Measurements from ENCODE around the gene DCHS1.
"Not testable (repeated sequence)": the region's sequence is repeated elsewhere in the genome, so short reads cannot be mapped to it uniquely, and the experiment has no call there.

The DCHS1 gene, protein sequence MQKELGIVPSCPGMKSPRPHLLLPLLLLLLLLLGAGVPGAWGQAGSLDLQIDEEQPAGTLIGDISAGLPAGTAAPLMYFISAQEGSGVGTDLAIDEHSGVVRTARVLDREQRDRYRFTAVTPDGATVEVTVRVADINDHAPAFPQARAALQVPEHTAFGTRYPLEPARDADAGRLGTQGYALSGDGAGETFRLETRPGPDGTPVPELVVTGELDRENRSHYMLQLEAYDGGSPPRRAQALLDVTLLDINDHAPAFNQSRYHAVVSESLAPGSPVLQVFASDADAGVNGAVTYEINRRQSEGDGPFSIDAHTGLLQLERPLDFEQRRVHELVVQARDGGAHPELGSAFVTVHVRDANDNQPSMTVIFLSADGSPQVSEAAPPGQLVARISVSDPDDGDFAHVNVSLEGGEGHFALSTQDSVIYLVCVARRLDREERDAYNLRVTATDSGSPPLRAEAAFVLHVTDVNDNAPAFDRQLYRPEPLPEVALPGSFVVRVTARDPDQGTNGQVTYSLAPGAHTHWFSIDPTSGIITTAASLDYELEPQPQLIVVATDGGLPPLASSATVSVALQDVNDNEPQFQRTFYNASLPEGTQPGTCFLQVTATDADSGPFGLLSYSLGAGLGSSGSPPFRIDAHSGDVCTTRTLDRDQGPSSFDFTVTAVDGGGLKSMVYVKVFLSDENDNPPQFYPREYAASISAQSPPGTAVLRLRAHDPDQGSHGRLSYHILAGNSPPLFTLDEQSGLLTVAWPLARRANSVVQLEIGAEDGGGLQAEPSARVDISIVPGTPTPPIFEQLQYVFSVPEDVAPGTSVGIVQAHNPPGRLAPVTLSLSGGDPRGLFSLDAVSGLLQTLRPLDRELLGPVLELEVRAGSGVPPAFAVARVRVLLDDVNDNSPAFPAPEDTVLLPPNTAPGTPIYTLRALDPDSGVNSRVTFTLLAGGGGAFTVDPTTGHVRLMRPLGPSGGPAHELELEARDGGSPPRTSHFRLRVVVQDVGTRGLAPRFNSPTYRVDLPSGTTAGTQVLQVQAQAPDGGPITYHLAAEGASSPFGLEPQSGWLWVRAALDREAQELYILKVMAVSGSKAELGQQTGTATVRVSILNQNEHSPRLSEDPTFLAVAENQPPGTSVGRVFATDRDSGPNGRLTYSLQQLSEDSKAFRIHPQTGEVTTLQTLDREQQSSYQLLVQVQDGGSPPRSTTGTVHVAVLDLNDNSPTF (N-terminal part only)

DNA sequence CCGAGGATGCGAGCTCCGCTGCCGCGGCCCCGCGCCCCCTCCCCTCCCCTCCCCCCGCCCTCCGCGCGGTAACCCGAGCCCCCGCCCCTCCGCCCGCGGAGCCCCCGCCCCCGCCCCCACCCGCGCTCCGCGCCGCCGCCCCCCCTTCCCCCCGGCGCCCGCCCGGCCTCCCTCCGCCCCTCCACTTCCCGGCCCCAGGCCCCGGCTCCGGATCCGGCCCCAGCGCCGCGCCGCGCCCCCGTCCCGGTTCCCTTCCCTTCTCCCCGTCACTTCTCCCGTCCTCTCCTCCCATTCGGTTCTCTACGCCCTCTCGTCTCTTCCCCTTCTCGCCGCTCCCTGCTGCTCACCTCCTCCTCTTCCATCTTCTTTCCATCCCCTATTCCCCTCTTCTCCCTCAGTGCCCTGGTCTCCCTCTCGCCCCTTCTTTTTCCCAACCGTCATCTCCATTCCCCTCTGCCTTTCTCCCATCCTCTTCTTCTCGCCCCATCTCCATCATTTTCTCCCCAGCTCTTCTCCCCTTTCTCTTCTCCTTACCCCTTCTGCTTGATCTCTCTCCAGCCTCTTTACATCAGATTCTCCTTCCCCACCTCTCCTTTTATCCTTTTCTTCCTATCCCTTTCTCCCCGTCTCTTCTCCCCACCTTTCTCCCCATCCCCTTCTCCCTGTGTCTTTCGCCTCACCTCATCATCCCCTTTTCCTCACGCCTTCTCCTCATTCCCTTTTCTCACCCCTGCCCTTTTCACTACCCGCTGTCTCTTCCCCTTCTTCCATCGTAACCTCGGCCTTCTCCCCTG, at the start of gene DCHS1:
DCHS1 (minus strand) TSS at position 20 of the 794 bp plus-strand sequence. CDS start 14,196 bp downstream, outside the sequence.
- no peak for DNase-seq (ENCODE audit: low spot score)

GRCh38 chr11:6703247-6704063, 47.8 kb upstream of the DCHS1 start:
- DNase-seq (ENCODE audit: low spot score) = no peak

More for the DNA sequence above, at the start of gene DCHS1:
- TF ChIP-seq CTCF (IDR thresholded peaks at IDR 0.05; ENCODE audit: extremely low read depth, missing control alignments) = no peak

GRCh38 chr11:6701955-6702354, 46.3 kb upstream of the DCHS1 start:
- DNase-seq (ENCODE audit: low spot score) = not testable (repeated sequence)

More at GRCh38 chr11:6703247-6704063, 47.8 kb upstream of the DCHS1 start:
- TF ChIP-seq CTCF (IDR thresholded peaks at IDR 0.05; ENCODE audit: extremely low read depth, missing control alignments) = peak; percentile 28

- no peak for DNase-seq (ENCODE audit: low spot score)
- no peak for TF ChIP-seq CTCF (IDR thresholded peaks at IDR 0.05; ENCODE audit: extremely low read depth, missing control alignments)
Observed at GRCh38 chr11:6695377-6695776, 39.8 kb upstream of the DCHS1 start.

DNA sequence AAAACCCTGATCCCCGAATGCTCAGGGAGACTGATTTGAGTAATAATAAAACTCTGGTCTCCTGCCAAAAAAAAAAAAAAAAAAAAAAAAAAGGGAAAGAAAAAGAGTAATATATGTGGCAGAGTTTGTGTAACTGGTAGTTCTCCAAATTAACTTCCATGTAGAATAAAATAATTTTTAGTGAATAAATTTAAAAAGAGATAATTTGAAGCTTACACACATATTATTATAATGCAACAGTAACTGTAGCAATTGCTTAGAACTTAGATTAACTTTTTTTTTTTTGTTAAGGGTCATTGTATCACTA, 38.6 kb upstream of the DCHS1 start:
- DNase-seq (ENCODE audit: low spot score) = no peak
- no peak for TF ChIP-seq CTCF (IDR thresholded peaks at IDR 0.05; ENCODE audit: extremely low read depth, missing control alignments)

DNA sequence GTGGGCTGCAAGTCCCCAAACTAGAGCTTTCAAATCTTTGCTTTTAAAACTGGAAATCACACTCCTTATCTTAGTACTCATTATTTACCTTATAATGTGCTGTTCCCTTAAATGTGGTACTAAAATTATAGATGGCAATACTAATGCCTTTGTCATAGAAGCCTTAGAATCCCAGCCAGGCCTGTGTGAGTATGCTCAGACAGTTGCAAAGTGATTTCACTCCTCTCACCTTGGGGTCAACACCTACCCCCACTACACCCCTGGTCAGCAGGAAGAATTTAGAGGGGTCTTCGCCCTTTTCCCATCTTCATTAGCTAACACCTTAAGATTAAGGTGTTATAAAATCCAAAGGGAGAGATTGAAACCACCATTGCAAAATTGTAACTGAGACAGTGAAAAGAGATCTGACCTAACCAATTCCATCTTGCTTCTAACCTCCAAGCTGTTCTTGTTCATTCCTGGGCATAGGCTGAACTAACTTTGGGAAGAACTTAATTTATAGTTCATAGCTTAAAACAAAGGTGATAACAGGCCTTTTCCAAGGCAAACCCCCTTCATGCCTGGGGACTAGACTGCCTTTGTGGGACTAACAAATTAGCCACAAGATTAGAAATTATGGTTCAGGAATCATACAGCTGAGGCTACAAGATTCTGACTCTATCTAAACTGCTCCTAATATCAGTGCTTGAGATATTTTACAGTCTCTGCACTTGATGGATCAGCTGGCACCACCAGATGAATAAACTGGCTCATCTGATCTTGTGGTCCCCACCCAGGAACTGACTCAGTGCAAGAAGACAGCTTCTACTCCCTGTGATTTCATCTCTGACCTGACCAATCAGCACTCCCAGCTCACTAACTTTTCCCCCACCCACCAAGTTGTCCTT, 38.0 kb upstream of the DCHS1 start:
- DNase-seq (ENCODE audit: low spot score) = no peak
- TF ChIP-seq CTCF (IDR thresholded peaks at IDR 0.05; ENCODE audit: extremely low read depth, missing control alignments) = no peak

Data from GM20000 (cell line).